HEK293 (cell line): ENCODE data around the gene MIA2.

ENCODE experiments used
- BCL11A ChIP-seq: fragments of 450-650 bp; formaldehyde crosslinking; IDR thresholded peaks from 2 replicates; pipeline ENCODE4 v1.5.1; 2016; ENCODE audit warnings: low read depth, missing biosample characterization, missing genetic modification characterization
- GFI1B ChIP-seq: fragments of 450-650 bp; formaldehyde crosslinking; IDR thresholded peaks from 2 replicates; pipeline ENCODE4 v1.5.1; 2016; ENCODE audit warnings: missing biosample characterization, missing genetic modification characterization
- HIC1 ChIP-seq: fragments of 450-650 bp; formaldehyde crosslinking; IDR thresholded peaks from 2 replicates; pipeline ENCODE4 v1.5.1; 2016; ENCODE audit warnings: missing biosample characterization, missing genetic modification characterization
- MEIS1 ChIP-seq: sonication (generic); formaldehyde crosslinking; IDR thresholded peaks from 2 replicates; pipeline ENCODE4 v1.8.1; 2022; ENCODE audit warnings: missing genetic modification reagents, mild to moderate bottlenecking, borderline replicate concordance
- MZF1 ChIP-seq: fragments of 450-650 bp; formaldehyde crosslinking; IDR thresholded peaks from 2 replicates; pipeline ENCODE4 v1.5.1; 2017; ENCODE audit warnings: missing biosample characterization, missing genetic modification characterization, borderline replicate concordance
- TRIM28 ChIP-seq: IDR thresholded peaks from 2 replicates; pipeline ENCODE4 v1.6.1; 2011; ENCODE audit warnings: low read length, control low read depth, borderline replicate concordance
- ZBTB7A ChIP-seq: fragments of 450-650 bp; formaldehyde crosslinking; IDR thresholded peaks from 2 replicates; pipeline ENCODE4 v1.5.1; 2016; ENCODE audit warnings: low read depth, missing biosample characterization, missing genetic modification characterization
- ZFP69B ChIP-seq: fragments of 450-650 bp; formaldehyde crosslinking; IDR thresholded peaks from 2 replicates; pipeline ENCODE4 v1.5.1; 2016; ENCODE audit warnings: missing biosample characterization, missing genetic modification characterization
- ZNF146 ChIP-seq: fragments of 450-650 bp; formaldehyde crosslinking; IDR thresholded peaks from 2 replicates; pipeline ENCODE4 v1.5.1; 2016; ENCODE audit warnings: missing biosample characterization, missing genetic modification characterization
- ZNF16 ChIP-seq: fragments of 450-650 bp; formaldehyde crosslinking; IDR thresholded peaks from 2 replicates; pipeline ENCODE4 v1.5.1; 2016; ENCODE audit warnings: low read depth, missing biosample characterization, missing genetic modification characterization
- ZNF202 ChIP-seq: fragments of 450-650 bp; formaldehyde crosslinking; IDR thresholded peaks from 2 replicates; pipeline ENCODE4 v1.5.1; 2016; ENCODE audit warnings: missing biosample characterization, missing genetic modification characterization, borderline replicate concordance
- ZNF214 ChIP-seq: fragments of 450-650 bp; formaldehyde crosslinking; IDR thresholded peaks from 2 replicates; pipeline ENCODE4 v1.5.1; 2017; ENCODE audit warnings: missing biosample characterization, mild to moderate bottlenecking, missing genetic modification characterization, borderline replicate concordance
- ZNF274 ChIP-seq, 2 experiments: fragments of 200-500 bp in 1 of 2; fragments of 450-650 bp in 1 of 2; sonication (Bioruptor generic) in 1 of 2; formaldehyde crosslinking in 1 of 2; IDR thresholded peaks; 2 replicates each; pipeline versions ENCODE4 v1.5.1 to v1.6.1; 2014 to 2016; ENCODE audit warnings: borderline replicate concordance in 1 of 2, inconsistent platforms in 1 of 2, low read length in 1 of 2, missing biosample characterization in 1 of 2, missing genetic modification characterization in 1 of 2
- ZNF292 ChIP-seq: fragments of 450-650 bp; formaldehyde crosslinking; IDR thresholded peaks from 2 replicates; pipeline ENCODE4 v1.5.1; 2016; ENCODE audit warnings: low read depth, missing biosample characterization, missing genetic modification characterization, borderline replicate concordance
- ZNF37A ChIP-seq: fragments of 450-650 bp; IDR thresholded peaks from 2 replicates; pipeline ENCODE4 v1.5.1; 2018; ENCODE audit warnings: missing biosample characterization, missing genetic modification characterization
- ZNF426 ChIP-seq: fragments of 450-650 bp; formaldehyde crosslinking; IDR thresholded peaks from 2 replicates; pipeline ENCODE4 v1.5.1; 2017; ENCODE audit warnings: missing biosample characterization, missing genetic modification characterization, mild to moderate bottlenecking, inconsistent platforms, moderate library complexity
- ZNF433 ChIP-seq: fragments of 450-650 bp; formaldehyde crosslinking; IDR thresholded peaks from 2 replicates; pipeline ENCODE4 v1.5.1; 2016; ENCODE audit warnings: missing biosample characterization, missing genetic modification characterization, low read depth
- ZNF449 ChIP-seq: fragments of 450-650 bp; formaldehyde crosslinking; IDR thresholded peaks from 2 replicates; pipeline ENCODE4 v1.5.1; 2017; ENCODE audit warnings: missing biosample characterization, mild to moderate bottlenecking, missing genetic modification characterization, moderate library complexity
- ZNF555 ChIP-seq: fragments of 450-650 bp; formaldehyde crosslinking; conservative IDR thresholded peaks from 2 replicates; pipeline ENCODE4 v1.5.1; 2017; ENCODE audit warnings: missing biosample characterization, mild to moderate bottlenecking, missing genetic modification characterization, inconsistent platforms
- ZNF571 ChIP-seq: fragments of 450-650 bp; formaldehyde crosslinking; IDR thresholded peaks from 2 replicates; pipeline ENCODE4 v1.5.0; 2017; ENCODE audit warnings: missing biosample characterization, missing genetic modification characterization
- ZNF596 ChIP-seq: fragments of 450-650 bp; IDR thresholded peaks from 2 replicates; pipeline ENCODE4 v1.5.0; 2018; ENCODE audit warnings: missing biosample characterization, mild to moderate bottlenecking, missing genetic modification characterization, moderate library complexity
- ZNF785 ChIP-seq: fragments of 450-650 bp; formaldehyde crosslinking; IDR thresholded peaks from 2 replicates; pipeline ENCODE4 v1.5.1; 2016; ENCODE audit warnings: missing biosample characterization, missing genetic modification characterization
- ZNF791 ChIP-seq: fragments of 450-650 bp; formaldehyde crosslinking; IDR thresholded peaks from 2 replicates; pipeline ENCODE4 v1.5.1; 2016; ENCODE audit warnings: missing biosample characterization, missing genetic modification characterization
- ZNF843 ChIP-seq: fragments of 450-650 bp; formaldehyde crosslinking; IDR thresholded peaks from 2 replicates; pipeline ENCODE4 v1.5.1; 2016; ENCODE audit warnings: missing biosample characterization, missing genetic modification characterization
- TF ChIP-seq, protein P1 (sequence below): fragments of 450-650 bp; formaldehyde crosslinking; IDR thresholded peaks from 2 replicates; pipeline ENCODE4 v1.5.1; 2016; ENCODE audit warnings: missing biosample characterization, missing genetic modification characterization
- TF ChIP-seq, protein P2 (sequence below): fragments of 450-650 bp; formaldehyde crosslinking; optimal IDR thresholded peaks from 2 replicates; pipeline ENCODE3; 2016; ENCODE audit warnings: missing biosample characterization, mild to moderate bottlenecking, missing genetic modification characterization
- TF ChIP-seq, protein P3 (sequence below): fragments of 450-650 bp; formaldehyde crosslinking; IDR thresholded peaks from 2 replicates; pipeline ENCODE4 v1.5.1; 2016; ENCODE audit warnings: missing biosample characterization, missing genetic modification characterization

The MIA2 gene

DNA sequence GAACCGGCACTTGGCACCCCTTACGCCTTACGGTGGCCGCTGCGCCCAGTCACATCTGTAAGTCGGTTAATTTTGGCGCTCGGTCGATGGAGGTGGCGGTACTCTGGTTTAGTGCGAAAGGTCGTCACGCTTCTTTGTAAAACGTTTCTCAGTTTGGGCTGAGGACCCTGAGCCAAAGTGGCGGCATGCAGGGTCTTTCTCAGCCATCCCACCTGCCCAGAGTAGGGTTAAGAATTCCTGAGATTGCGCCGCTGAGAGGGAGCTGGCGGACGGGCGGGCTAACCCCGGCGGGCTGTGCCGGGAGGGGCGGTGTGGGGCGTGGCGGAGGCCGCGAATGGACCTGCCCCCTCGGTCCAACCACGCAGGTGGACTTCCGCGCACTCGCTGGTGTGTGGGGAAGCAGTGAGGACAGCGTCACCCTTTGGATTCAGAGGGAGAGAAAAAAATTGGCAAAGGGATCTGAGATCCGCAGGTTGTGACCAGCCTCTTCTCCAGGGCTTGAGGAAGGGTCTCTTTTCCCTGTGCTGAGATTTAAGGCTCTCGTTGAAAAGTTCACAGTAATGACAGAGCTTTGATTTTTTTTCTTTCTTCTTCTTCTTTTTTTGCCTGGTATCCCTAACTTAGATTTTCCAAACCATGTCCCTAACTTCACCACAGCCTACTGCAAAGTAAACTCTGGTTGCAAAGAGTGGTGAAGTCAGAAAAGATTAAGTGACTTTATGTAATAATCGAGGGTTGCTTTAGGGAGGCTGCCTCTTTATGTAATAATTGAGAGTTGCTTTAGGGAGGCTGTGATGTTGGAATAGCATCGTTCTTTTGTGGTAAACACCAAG is 199.1 kb downstream of the MIA2 start (continued):
- TF ChIP-seq, protein P1, sequence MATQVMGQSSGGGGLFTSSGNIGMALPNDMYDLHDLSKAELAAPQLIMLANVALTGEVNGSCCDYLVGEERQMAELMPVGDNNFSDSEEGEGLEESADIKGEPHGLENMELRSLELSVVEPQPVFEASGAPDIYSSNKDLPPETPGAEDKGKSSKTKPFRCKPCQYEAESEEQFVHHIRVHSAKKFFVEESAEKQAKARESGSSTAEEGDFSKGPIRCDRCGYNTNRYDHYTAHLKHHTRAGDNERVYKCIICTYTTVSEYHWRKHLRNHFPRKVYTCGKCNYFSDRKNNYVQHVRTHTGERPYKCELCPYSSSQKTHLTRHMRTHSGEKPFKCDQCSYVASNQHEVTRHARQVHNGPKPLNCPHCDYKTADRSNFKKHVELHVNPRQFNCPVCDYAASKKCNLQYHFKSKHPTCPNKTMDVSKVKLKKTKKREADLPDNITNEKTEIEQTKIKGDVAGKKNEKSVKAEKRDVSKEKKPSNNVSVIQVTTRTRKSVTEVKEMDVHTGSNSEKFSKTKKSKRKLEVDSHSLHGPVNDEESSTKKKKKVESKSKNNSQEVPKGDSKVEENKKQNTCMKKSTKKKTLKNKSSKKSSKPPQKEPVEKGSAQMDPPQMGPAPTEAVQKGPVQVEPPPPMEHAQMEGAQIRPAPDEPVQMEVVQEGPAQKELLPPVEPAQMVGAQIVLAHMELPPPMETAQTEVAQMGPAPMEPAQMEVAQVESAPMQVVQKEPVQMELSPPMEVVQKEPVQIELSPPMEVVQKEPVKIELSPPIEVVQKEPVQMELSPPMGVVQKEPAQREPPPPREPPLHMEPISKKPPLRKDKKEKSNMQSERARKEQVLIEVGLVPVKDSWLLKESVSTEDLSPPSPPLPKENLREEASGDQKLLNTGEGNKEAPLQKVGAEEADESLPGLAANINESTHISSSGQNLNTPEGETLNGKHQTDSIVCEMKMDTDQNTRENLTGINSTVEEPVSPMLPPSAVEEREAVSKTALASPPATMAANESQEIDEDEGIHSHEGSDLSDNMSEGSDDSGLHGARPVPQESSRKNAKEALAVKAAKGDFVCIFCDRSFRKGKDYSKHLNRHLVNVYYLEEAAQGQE = no peak
- TF ChIP-seq ZNF785 (tag by site-specific recombination) (no peak), ZNF555 (no peak), ZNF426 (tag by site-specific recombination) (no peak), ZNF16 (no peak), TRIM28 (0 out of 2 replicates have a peak, but pooled peaks have one; percentile 27), ZFP69B (tag by site-specific recombination) (no peak; the same call in 1 of the 2 replicates), BCL11A (tag by site-specific recombination) (no peak), ZNF449 (tag by site-specific recombination) (peak; percentile 74), ZNF146 (tag by site-specific recombination) (no peak), GFI1B (tag by site-specific recombination) (peak; percentile 27; the same call in 1 of the 2 replicates), HIC1 (tag by site-specific recombination) (peak; percentile 58), ZNF433 (tag by site-specific recombination) (no peak), MZF1 (tag by site-specific recombination) (peak; percentile 10; the same call in 1 of the 2 replicates), ZNF214 (tag by site-specific recombination) (no peak), ZNF274 (IDR thresholded peaks at IDR 0.05; ENCODE audit: low read length) (no peak), ZNF274 (tag by site-specific recombination; IDR thresholded peaks at IDR 0.05; ENCODE audit: borderline replicate concordance) (no peak), ZNF791 (tag by site-specific recombination) (no peak), ZNF202 (no peak), ZNF292 (tag by site-specific recombination) (no peak), ZNF37A (tag by site-specific recombination) (no peak), ZNF571 (no peak), ZNF843 (tag by site-specific recombination) (no peak), ZBTB7A (no peak), ZNF596 (tag by site-specific recombination) (no peak), MEIS1 (CRISPR knock-in tag) (no peak)
- TF ChIP-seq, protein P2, sequence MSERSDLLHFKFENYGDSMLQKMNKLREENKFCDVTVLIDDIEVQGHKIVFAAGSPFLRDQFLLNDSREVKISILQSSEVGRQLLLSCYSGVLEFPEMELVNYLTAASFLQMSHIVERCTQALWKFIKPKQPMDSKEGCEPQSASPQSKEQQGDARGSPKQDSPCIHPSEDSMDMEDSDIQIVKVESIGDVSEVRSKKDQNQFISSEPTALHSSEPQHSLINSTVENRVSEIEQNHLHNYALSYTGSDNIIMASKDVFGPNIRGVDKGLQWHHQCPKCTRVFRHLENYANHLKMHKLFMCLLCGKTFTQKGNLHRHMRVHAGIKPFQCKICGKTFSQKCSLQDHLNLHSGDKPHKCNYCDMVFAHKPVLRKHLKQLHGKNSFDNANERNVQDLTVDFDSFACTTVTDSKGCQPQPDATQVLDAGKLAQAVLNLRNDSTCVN = peak; percentile 32
- TF ChIP-seq, protein P3, sequence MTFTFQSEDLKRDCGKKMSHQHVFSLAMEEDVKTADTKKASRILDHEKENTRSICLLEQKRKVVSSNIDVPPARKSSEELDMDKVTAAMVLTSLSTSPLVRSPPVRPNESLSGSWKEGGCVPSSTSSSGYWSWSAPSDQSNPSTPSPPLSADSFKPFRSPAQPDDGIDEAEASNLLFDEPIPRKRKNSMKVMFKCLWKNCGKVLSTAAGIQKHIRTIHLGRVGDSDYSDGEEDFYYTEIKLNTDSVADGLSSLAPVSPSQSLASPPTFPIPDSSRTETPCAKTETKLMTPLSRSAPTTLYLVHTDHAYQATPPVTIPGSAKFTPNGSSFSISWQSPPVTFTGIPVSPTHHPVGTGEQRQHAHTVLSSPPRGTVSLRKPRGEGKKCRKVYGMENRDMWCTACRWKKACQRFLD = no peak
